ENCODE data around the gene RPL10A.
"Not testable (repeated sequence)": the region's sequence is repeated elsewhere in the genome, so short reads cannot be mapped to it uniquely, and the experiment has no call there.

Gene RPL10A

GRCh38 chr6:35512740-35513139 is 44.5 kb downstream of the RPL10A start, which contains the start of gene TULP1:
Gene TULP1, minus strand, starts transcription at chr6:35512896. Its CDS starts 38 bp downstream, at chr6:35512858.
- no peak for DNase-seq (ENCODE audit: low spot score)

GRCh38 chr6:35514587-35514986 is 46.4 kb downstream of the RPL10A start:
- DNase-seq (ENCODE audit: low spot score) = no peak

GRCh38 chr6:35515939-35516338 is 47.7 kb downstream of the RPL10A start:
- not testable (repeated sequence) for DNase-seq (ENCODE audit: low spot score)

GRCh38 chr6:35516712-35517111 is 48.5 kb downstream of the RPL10A start:
- no peak for DNase-seq (ENCODE audit: low spot score)

- not testable (repeated sequence) for DNase-seq (ENCODE audit: low spot score)
Observed at GRCh38 chr6:35517978-35518377, 49.8 kb downstream of the RPL10A start.

- no peak for DNase-seq (ENCODE audit: low spot score)
Observed at GRCh38 chr6:35518566-35519312, 50.5 kb downstream of the RPL10A start.

GRCh38 chr6:35519313-35520015 is 51.3 kb downstream of the RPL10A start:
- no peak for DNase-seq (ENCODE audit: low spot score)

Data from AG08395 (cell line).